T-helper 2 cell (primary cell): ENCODE measurements around the gene GSTM4.
A peak's percentile ranks its signal among the peaks of the same experiment; 100 is the strongest.

ENCODE experiments used
- DNase-seq, 5 experiments: peaks; one replicate each; pipeline versions ENCODE4 v3.0.0 to v3.0.0-alpha.2; 2012 to 2022
- total RNA-seq, 2 donors: gene quantifications; one replicate each; lab custom pipeline; 2026; lab: John Stamatoyannopoulos, UW

Gene GSTM4
- 7.5 to 11.0 reads per million in 2 donors for total RNA-seq

GRCh38 chr1:109655615-109656519 is at the start of gene GSTM4:
Gene GSTM4 (plus strand): TSS chr1:109656099. CDS start chr1:109656390, 291 bp downstream.
- peak; percentile 23 to 70 (median 39) for DNase-seq

- no peak for DNase-seq
Measured at GRCh38 chr1:109609881-109610280, 46.0 kb upstream of the GSTM4 start.

- DNase-seq, result no peak
Measured at GRCh38 chr1:109610609-109611307, 45.1 kb upstream of the GSTM4 start.

- no peak for DNase-seq
Measured at GRCh38 chr1:109611308-109611990, 44.5 kb upstream of the GSTM4 start.

GRCh38 chr1:109613361-109614147 is 42.3 kb upstream of the GSTM4 start:
- no peak for DNase-seq

GRCh38 chr1:109615879-109616278 is 40.0 kb upstream of the GSTM4 start:
- DNase-seq, result peak in 2 of 5 experiments; percentile 40 to 65

- DNase-seq, result no peak
Measured at GRCh38 chr1:109616391-109616790, 39.5 kb upstream of the GSTM4 start.

GRCh38 chr1:109617291-109617801 is 38.6 kb upstream of the GSTM4 start:
- peak in 1 of 5 experiments; percentile 43 for DNase-seq

- no peak for DNase-seq
Measured at GRCh38 chr1:109618661-109619575, 37.0 kb upstream of the GSTM4 start.

GRCh38 chr1:109619576-109620400 is 36.1 kb upstream of the GSTM4 start, which contains the start of the genes AMPD2 and GNAT2:
Gene AMPD2 (plus strand): TSS chr1:109619837. CDS start chr1:109621176, 1,339 bp downstream.
Gene GNAT2 (minus strand): TSS chr1:109619616. CDS start chr1:109612870, 6,746 bp downstream.
- peak; percentile 59 to 78 (median 66) for DNase-seq

GRCh38 chr1:109620401-109620791 is 35.5 kb upstream of the GSTM4 start:
- DNase-seq, result no peak

- DNase-seq, result peak; percentile 92 to 98 (median 97)
Measured at GRCh38 chr1:109620841-109621286, 35.0 kb upstream of the GSTM4 start.

- peak in 1 of 5 experiments; percentile 58 for DNase-seq
Measured at GRCh38 chr1:109621379-109622136, 34.3 kb upstream of the GSTM4 start.

- no peak for DNase-seq
Measured at GRCh38 chr1:109622137-109622892, 33.6 kb upstream of the GSTM4 start.

GRCh38 chr1:109622895-109623294 is 33.0 kb upstream of the GSTM4 start:
- no peak for DNase-seq

- DNase-seq, result no peak
Measured at GRCh38 chr1:109623601-109624161, 32.2 kb upstream of the GSTM4 start.

- peak in 1 of 5 experiments; percentile 38 for DNase-seq
Measured at GRCh38 chr1:109624201-109625010, 31.5 kb upstream of the GSTM4 start.
